H9 (cell line): Measurements from ENCODE around the gene ARHGAP1. TPM values are rescaled to one million over a fixed set of nuclear protein-coding genes. Genes with fewer than 3 reads are reported as not detected.

Experiments
- DNase-seq: peaks from one replicate; pipeline ENCODE4 v3.0.0-alpha.2; 2017
- H2AFZ ChIP-seq: one replicate; pipeline ENCODE4 v1.6.1; 2013; ENCODE audit warnings: mild to moderate bottlenecking, low read length, control low read depth, moderate library complexity
- H2AK5ac ChIP-seq: 2 replicates; pipeline ENCODE4 v1.6.1; 2013; ENCODE audit warnings: low read length, control low read depth, mixed read lengths; ENCODE audit not compliant: insufficient read length
- H2BK120ac ChIP-seq: one replicate; pipeline ENCODE4 v1.6.1; 2013; ENCODE audit warnings: low read depth, mild to moderate bottlenecking, low read length, control low read depth, inconsistent platforms; ENCODE audit not compliant: poor library complexity, severe bottlenecking
- H2BK12ac ChIP-seq: 2 replicates; pipeline ENCODE4 v1.6.1; 2013; ENCODE audit warnings: low read length, control low read depth, mixed read lengths, low read depth; ENCODE audit not compliant: insufficient read length
- H2BK15ac ChIP-seq: 2 replicates; pipeline ENCODE4 v1.6.1; 2013; ENCODE audit warnings: low read depth, low read length, control low read depth
- H2BK20ac ChIP-seq: one replicate; pipeline ENCODE4 v1.6.1; 2013; ENCODE audit warnings: low read depth, mild to moderate bottlenecking, low read length, control low read depth, inconsistent platforms; ENCODE audit not compliant: poor library complexity, severe bottlenecking
- H2BK5ac ChIP-seq: 2 replicates; pipeline ENCODE4 v1.6.1; 2013; ENCODE audit warnings: low read length, control low read depth, mixed read lengths; ENCODE audit not compliant: insufficient read length
- H3K14ac ChIP-seq: 2 replicates; pipeline ENCODE4 v1.6.1; 2013; ENCODE audit warnings: low read length, control low read depth; ENCODE audit not compliant: insufficient read depth
- H3K18ac ChIP-seq: 2 replicates; pipeline ENCODE4 v1.6.1; 2013; ENCODE audit warnings: low read depth, mild to moderate bottlenecking, mixed read lengths, low read length, control low read depth; ENCODE audit not compliant: insufficient read length
- H3K23ac ChIP-seq: 2 replicates; pipeline ENCODE4 v1.6.1; 2013; ENCODE audit warnings: low read length, control low read depth, mixed read lengths, low read depth; ENCODE audit not compliant: insufficient read length
- H3K23me2 ChIP-seq: 2 replicates; pipeline ENCODE4 v1.6.1; 2013; ENCODE audit warnings: low read depth, mild to moderate bottlenecking, mixed read lengths, low read length, control low read depth; ENCODE audit not compliant: insufficient read length, poor library complexity, severe bottlenecking
- H3K27ac ChIP-seq: 2 replicates; pipeline ENCODE4 v1.5.1; 2013; ENCODE audit warnings: low read length, control low read depth, mixed read lengths, low read depth; ENCODE audit not compliant: insufficient read length
- H3K27me3 ChIP-seq: 2 replicates; pipeline ENCODE4 v1.6.1; 2013; ENCODE audit warnings: low read length, control low read depth, inconsistent platforms; ENCODE audit not compliant: insufficient read depth
- H3K4ac ChIP-seq: 2 replicates; pipeline ENCODE4 v1.6.1; 2013; ENCODE audit warnings: low read depth, mild to moderate bottlenecking, control low read depth, inconsistent platforms, low read length, moderate library complexity
- H3K4me1 ChIP-seq: 2 replicates; pipeline ENCODE4 v1.6.1; 2013; ENCODE audit warnings: low read length, control low read depth, inconsistent platforms; ENCODE audit not compliant: insufficient read depth
- H3K4me2 ChIP-seq: 2 replicates; pipeline ENCODE4 v1.6.1; 2013; ENCODE audit warnings: low read length, control low read depth, mixed read lengths; ENCODE audit not compliant: insufficient read length, insufficient read depth
- H3K56ac ChIP-seq: 2 replicates; pipeline ENCODE4 v1.6.1; 2013; ENCODE audit warnings: low read depth, mild to moderate bottlenecking, mixed read lengths, low read length, control low read depth; ENCODE audit not compliant: insufficient read length
- H3K79me1 ChIP-seq: 2 replicates; pipeline ENCODE4 v1.6.1; 2013; ENCODE audit warnings: low read depth, mild to moderate bottlenecking, moderate library complexity, low read length, control low read depth, inconsistent platforms; ENCODE audit not compliant: insufficient read depth, poor library complexity, severe bottlenecking
- H3K79me2 ChIP-seq: 2 replicates; pipeline ENCODE4 v1.6.1; 2013; ENCODE audit warnings: low read length, control low read depth, inconsistent platforms; ENCODE audit not compliant: insufficient read depth
- H3K9ac ChIP-seq: 2 replicates; pipeline ENCODE4 v1.6.1; 2013; ENCODE audit warnings: low read length, control low read depth, mixed read lengths; ENCODE audit not compliant: insufficient read length; ENCODE audit errors: extremely low read depth
- H3K9me3 ChIP-seq: one replicate; pipeline ENCODE4 v1.6.1; 2013; ENCODE audit warnings: low read depth, low read length, inconsistent platforms; ENCODE audit not compliant: control insufficient read depth
- H3T11ph ChIP-seq: one replicate; pipeline ENCODE4 v1.6.1; 2013; ENCODE audit warnings: mild to moderate bottlenecking, low read length, control low read depth, inconsistent platforms
- H4K20me1 ChIP-seq: one replicate; pipeline ENCODE4 v1.6.1; 2013; ENCODE audit not compliant: control insufficient read depth, insufficient read length, insufficient read depth
- H4K5ac ChIP-seq: 2 replicates; pipeline ENCODE4 v1.6.1; 2013; ENCODE audit warnings: low read depth, mild to moderate bottlenecking, mixed read lengths, low read length, control low read depth; ENCODE audit not compliant: insufficient read length
- H4K8ac ChIP-seq: replicated peaks from 2 replicates; pipeline ENCODE4 v1.6.1; 2013; ENCODE audit warnings: low read length, control low read depth, mixed read lengths, low read depth; ENCODE audit not compliant: insufficient read length
- H4K91ac ChIP-seq: 2 replicates; pipeline ENCODE4 v1.6.1; 2013; ENCODE audit warnings: low read depth, mild to moderate bottlenecking, moderate library complexity, mixed read lengths, low read length, control low read depth; ENCODE audit not compliant: insufficient read length
- H3K27ac Mint-ChIP-seq, 3 experiments: 2 replicates in 2 of 3; 3 replicates in 1 of 3; pipeline ENCODE4 v1.8.0; 2020 to 2021; ENCODE audit warnings: mixed read lengths in 3 of 3, mild to moderate bottlenecking in 1 of 3, moderate library complexity in 1 of 3
- H3K27me3 Mint-ChIP-seq: 2 replicates; pipeline ENCODE4 v1.8.0; 2021; ENCODE audit warnings: low read depth, mild to moderate bottlenecking, moderate library complexity, mixed read lengths
- H3K36me3 Mint-ChIP-seq, 3 experiments: 2 replicates in 2 of 3; 3 replicates in 1 of 3; pipeline ENCODE4 v1.8.0; 2020 to 2021; ENCODE audit warnings: low read depth in 3 of 3, mixed read lengths in 3 of 3; ENCODE audit not compliant: insufficient read depth in 1 of 3
- H3K4me1 Mint-ChIP-seq, 2 experiments: 2 replicates each; pipeline ENCODE4 v1.8.0; 2020; ENCODE audit warnings: mixed read lengths in 2 of 2
- H3K4me3 Mint-ChIP-seq, 2 experiments: 2 replicates in 1 of 2; 3 replicates in 1 of 2; pipeline ENCODE4 v1.8.0; 2020 to 2021; ENCODE audit warnings: mild to moderate bottlenecking in 2 of 2, mixed read lengths in 2 of 2, moderate library complexity in 1 of 2
- H3K9me3 Mint-ChIP-seq, 2 experiments: 2 replicates in 1 of 2; 3 replicates in 1 of 2; pipeline ENCODE4 v1.8.0; 2020; ENCODE audit warnings: mild to moderate bottlenecking in 2 of 2, mixed read lengths in 2 of 2, moderate library complexity in 1 of 2
- WGBS: extraction: QIAGEN DNeasy Blood & Tissue Kit; methylation state at CpG from one replicate; pipeline ENCODE4 v1.1.7; 2013; ENCODE audit warnings: missing lambda C conversion rate, low lambda C conversion rate, mixed read lengths; ENCODE audit not compliant: insufficient read length; ENCODE audit errors: extremely low coverage; 5-methylcytosine and 5-hydroxymethylcytosine counted together
- total RNA-seq: library from RNA; stranded (reverse); gene quantifications from 2 replicates; pipeline ENCODE4 v1.2.1, GENCODE V29; 2021
- TF ChIP-seq, protein P1 (sequence below): fragments of 200-600 bp; sonication (generic); conservative IDR thresholded peaks from 3 replicates; pipeline ENCODE4 v1.8.0; 2021; ENCODE audit warnings: antibody characterized with exemption, mild to moderate bottlenecking

The ARHGAP1 gene
- total RNA-seq, 1 experiment from 2014 or later, result 45.3 TPM

DNA sequence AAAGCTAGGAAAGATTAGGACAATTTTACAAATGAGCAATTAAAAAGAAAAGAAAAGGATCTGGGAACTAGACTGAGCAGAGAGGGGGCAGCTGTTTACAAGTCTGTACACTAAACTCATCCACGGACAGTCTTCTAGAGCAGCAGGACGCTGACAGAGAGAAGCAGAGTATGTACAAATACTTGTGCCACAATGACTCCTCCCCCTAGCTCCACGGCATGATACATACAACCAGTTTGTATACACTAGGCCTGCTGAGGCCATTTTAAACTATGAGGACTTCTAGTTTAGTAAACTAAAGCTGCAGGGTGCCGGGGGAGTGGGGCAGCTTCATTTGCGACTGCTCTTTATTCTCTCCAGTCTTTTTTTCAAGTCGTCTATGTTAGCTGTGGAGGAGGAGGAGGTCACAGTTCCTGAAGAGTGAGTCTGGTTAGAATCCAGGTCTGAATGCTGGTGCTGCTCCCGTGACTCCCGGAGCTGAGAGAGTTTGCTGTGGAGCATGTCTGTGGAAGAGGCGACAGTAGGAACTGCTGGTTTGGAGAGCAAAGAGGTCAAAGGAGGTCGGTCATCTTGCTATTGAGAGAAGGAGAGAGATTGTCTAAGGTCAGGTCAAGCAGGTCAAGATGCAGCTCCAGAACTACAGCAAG is 43.4 kb upstream of the ARHGAP1 start:
- no peak overlapping the region for H3K23ac ChIP-seq
- no peaks in the 10 kb centered on the region for H3K4me1 ChIP-seq
- H3K79me1 ChIP-seq, result no peaks in the 10 kb centered on the region
- H3K79me2 ChIP-seq, result no peaks in the 10 kb centered on the region
- TF ChIP-seq, protein P1, sequence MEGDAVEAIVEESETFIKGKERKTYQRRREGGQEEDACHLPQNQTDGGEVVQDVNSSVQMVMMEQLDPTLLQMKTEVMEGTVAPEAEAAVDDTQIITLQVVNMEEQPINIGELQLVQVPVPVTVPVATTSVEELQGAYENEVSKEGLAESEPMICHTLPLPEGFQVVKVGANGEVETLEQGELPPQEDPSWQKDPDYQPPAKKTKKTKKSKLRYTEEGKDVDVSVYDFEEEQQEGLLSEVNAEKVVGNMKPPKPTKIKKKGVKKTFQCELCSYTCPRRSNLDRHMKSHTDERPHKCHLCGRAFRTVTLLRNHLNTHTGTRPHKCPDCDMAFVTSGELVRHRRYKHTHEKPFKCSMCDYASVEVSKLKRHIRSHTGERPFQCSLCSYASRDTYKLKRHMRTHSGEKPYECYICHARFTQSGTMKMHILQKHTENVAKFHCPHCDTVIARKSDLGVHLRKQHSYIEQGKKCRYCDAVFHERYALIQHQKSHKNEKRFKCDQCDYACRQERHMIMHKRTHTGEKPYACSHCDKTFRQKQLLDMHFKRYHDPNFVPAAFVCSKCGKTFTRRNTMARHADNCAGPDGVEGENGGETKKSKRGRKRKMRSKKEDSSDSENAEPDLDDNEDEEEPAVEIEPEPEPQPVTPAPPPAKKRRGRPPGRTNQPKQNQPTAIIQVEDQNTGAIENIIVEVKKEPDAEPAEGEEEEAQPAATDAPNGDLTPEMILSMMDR, result no peak
- Mint-ChIP-seq H3K4me3 (no peak overlapping the region), H3K27ac (peak overlapping the region in 1 of 3 experiments; percentile 48; a peak in 1 of 7 replicates), H3K36me3 (peaks cover 49 to 78% (median 67%) of the 10 kb centered on the region in 3 experiments; a peak in 6 of 7 replicates), H3K27me3 (no peaks in the 10 kb centered on the region), H3K4me1 (peaks cover 4 to 7% of the 10 kb centered on the region in 2 experiments), H3K9me3 (no peaks in the 10 kb centered on the region)
- H3K4me2 ChIP-seq, result no peak overlapping the region
- H4K91ac ChIP-seq, result no peak overlapping the region
- no peak overlapping the region for H3K14ac ChIP-seq
- no peak overlapping the region for H3K56ac ChIP-seq
- no peak overlapping the region for H2BK5ac ChIP-seq
- no peak overlapping the region for H4K8ac ChIP-seq
- H2BK15ac ChIP-seq, result no peak overlapping the region
- H2BK12ac ChIP-seq, result no peak overlapping the region
- no CpG with 5 or more reads among the region's 10 CpGs for WGBS
- no peaks in the 10 kb centered on the region for H3K23me2 ChIP-seq
- no peaks in the 10 kb centered on the region for H4K20me1 ChIP-seq
- no peak overlapping the region for H3T11ph ChIP-seq
- H3K18ac ChIP-seq, result no peak overlapping the region
- no peaks in the 10 kb centered on the region for H3K9me3 ChIP-seq
- DNase-seq, result no peak
- no peak overlapping the region for H3K9ac ChIP-seq
- H2AK5ac ChIP-seq, result no peak overlapping the region
- no peak overlapping the region for H3K4ac ChIP-seq
- no peak overlapping the region for H4K5ac ChIP-seq
- no peak overlapping the region for H2BK20ac ChIP-seq
- H2AFZ ChIP-seq, result no peak overlapping the region
- no peak overlapping the region for H3K27ac ChIP-seq
- H2BK120ac ChIP-seq, result no peak overlapping the region
- no peaks in the 10 kb centered on the region for H3K27me3 ChIP-seq
